HL-60 (cell line): ENCODE results near the gene TCF23.

Source experiments
- GABPA ChIP-seq: IDR thresholded peaks from 2 replicates; pipeline ENCODE4 v1.6.1; 2012; ENCODE audit warnings: low read depth
- POLR2AphosphoS5 ChIP-seq: IDR thresholded peaks from 2 replicates; pipeline ENCODE4 v1.6.1; 2012; ENCODE audit warnings: low read depth
- REST ChIP-seq: IDR thresholded peaks from 2 replicates; pipeline ENCODE4 v1.6.1; 2012; ENCODE audit warnings: low read depth; ENCODE audit not compliant: insufficient replicate concordance
- SPI1 ChIP-seq: IDR thresholded peaks from 2 replicates; pipeline ENCODE4 v1.6.1; 2012; ENCODE audit warnings: low read depth, mild to moderate bottlenecking, borderline replicate concordance
- TF ChIP-seq, protein P1 (sequence below): IDR thresholded peaks from one replicate; pipeline ENCODE4 v1.5.1; 2011; ENCODE audit warnings: low read length, control low read depth, inconsistent platforms; ENCODE audit not compliant: insufficient read depth

GRCh38 chr2:27189989-27190388 lies 41.2 kb downstream of the TCF23 start:
- TF ChIP-seq, protein P1, sequence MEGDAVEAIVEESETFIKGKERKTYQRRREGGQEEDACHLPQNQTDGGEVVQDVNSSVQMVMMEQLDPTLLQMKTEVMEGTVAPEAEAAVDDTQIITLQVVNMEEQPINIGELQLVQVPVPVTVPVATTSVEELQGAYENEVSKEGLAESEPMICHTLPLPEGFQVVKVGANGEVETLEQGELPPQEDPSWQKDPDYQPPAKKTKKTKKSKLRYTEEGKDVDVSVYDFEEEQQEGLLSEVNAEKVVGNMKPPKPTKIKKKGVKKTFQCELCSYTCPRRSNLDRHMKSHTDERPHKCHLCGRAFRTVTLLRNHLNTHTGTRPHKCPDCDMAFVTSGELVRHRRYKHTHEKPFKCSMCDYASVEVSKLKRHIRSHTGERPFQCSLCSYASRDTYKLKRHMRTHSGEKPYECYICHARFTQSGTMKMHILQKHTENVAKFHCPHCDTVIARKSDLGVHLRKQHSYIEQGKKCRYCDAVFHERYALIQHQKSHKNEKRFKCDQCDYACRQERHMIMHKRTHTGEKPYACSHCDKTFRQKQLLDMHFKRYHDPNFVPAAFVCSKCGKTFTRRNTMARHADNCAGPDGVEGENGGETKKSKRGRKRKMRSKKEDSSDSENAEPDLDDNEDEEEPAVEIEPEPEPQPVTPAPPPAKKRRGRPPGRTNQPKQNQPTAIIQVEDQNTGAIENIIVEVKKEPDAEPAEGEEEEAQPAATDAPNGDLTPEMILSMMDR: no peak
- TF ChIP-seq REST (no peak), SPI1 (no peak), POLR2AphosphoS5 (no peak), GABPA (no peak)
